ENCODE results near the gene TRAF7. TPM values are rescaled to one million over a fixed set of nuclear protein-coding genes. Genes with fewer than 3 reads are reported as not detected.
A peak's percentile ranks its signal among the peaks of the same experiment; 100 is the strongest.
"Not testable (repeated sequence)": the region's sequence is repeated elsewhere in the genome, so short reads cannot be mapped to it uniquely, and the experiment has no call there.

Gene TRAF7
- total RNA-seq, 4 donors from 2014 or later = 42.6 to 64.5 (median 54.3) TPM

GRCh38 chr16:2135770-2136490 is 19.7 kb upstream of the TRAF7 start, which contains the start of gene PKD1:
Gene PKD1, minus strand, starts transcription at chr16:2135898. Its CDS starts 209 bp downstream, at chr16:2135689.
- H3K36me3 ChIP-seq; H3K9me3 ChIP-seq; H3K27me3 ChIP-seq; DNase-seq (ENCODE audit: extremely low spot score); intact Hi-C loops (cut with DNase I): not testable (repeated sequence)
- peaks cover 12 to 42% (median 37%) of the 10 kb centered on the region in 4 donors for H3K4me1 ChIP-seq
- peak within 1 kb of the TSS; percentile 58 to 71 (median 64) for H3K4me3 ChIP-seq
- H3K27ac ChIP-seq (replicated peaks in 1 of 4) = peak within 1 kb of the TSS; percentile 86 to 91 (median 86)
- TF ChIP-seq POLR2AphosphoS5 (IDR thresholded peaks at IDR 0.05) = peak; percentile 62 to 85
- WGBS = under 1% methylated on average over 14 of the region's 81 CpGs

- Histone ChIP-seq H3K9me3 (no peaks in the 10 kb centered on the region), H3K27me3 (no peaks in the 10 kb centered on the region), H3K27ac (replicated peaks in 1 of 4) (no peak overlapping the region), H3K4me3 (no peak overlapping the region), H3K36me3 (no peaks in the 10 kb centered on the region), H3K4me1 (peaks cover 13 to 18% (median 15%) of the 10 kb centered on the region in 4 donors)
- WGBS = 80% methylated on average over 24 of the region's 31 CpGs
- intact Hi-C loops (cut with DNase I) = loop anchor here (1.0 kb wide), 1 partner anchor 121 kb away; no protein-coding TSS in a partner anchor
- TF ChIP-seq, protein P1, sequence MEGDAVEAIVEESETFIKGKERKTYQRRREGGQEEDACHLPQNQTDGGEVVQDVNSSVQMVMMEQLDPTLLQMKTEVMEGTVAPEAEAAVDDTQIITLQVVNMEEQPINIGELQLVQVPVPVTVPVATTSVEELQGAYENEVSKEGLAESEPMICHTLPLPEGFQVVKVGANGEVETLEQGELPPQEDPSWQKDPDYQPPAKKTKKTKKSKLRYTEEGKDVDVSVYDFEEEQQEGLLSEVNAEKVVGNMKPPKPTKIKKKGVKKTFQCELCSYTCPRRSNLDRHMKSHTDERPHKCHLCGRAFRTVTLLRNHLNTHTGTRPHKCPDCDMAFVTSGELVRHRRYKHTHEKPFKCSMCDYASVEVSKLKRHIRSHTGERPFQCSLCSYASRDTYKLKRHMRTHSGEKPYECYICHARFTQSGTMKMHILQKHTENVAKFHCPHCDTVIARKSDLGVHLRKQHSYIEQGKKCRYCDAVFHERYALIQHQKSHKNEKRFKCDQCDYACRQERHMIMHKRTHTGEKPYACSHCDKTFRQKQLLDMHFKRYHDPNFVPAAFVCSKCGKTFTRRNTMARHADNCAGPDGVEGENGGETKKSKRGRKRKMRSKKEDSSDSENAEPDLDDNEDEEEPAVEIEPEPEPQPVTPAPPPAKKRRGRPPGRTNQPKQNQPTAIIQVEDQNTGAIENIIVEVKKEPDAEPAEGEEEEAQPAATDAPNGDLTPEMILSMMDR (IDR thresholded peaks at IDR 0.05) = no peak
- no peak for TF ChIP-seq POLR2A (IDR thresholded peaks at IDR 0.05; ENCODE audit: low read depth)
- TF ChIP-seq EP300 (IDR thresholded peaks at IDR 0.05) = no peak
- TF ChIP-seq POLR2AphosphoS5 (IDR thresholded peaks at IDR 0.05) = no peak
- DNase-seq (ENCODE audit: extremely low spot score) = no peak
Measured at GRCh38 chr16:2142942-2143877, 12.4 kb upstream of the TRAF7 start.

GRCh38 chr16:2143878-2144485 is 11.6 kb upstream of the TRAF7 start:
- Histone ChIP-seq H3K27me3 (no peaks in the 10 kb centered on the region), H3K9me3 (no peaks in the 10 kb centered on the region), H3K27ac (replicated peaks in 1 of 4) (no peak overlapping the region), H3K4me3 (no peak overlapping the region), H3K4me1 (peaks cover 18 to 25% (median 22%) of the 10 kb centered on the region in 4 donors), H3K36me3 (no peaks in the 10 kb centered on the region)
- intact Hi-C loops (cut with DNase I) = loop anchor here (1.0 kb wide), 1 partner anchor 122 kb away; no protein-coding TSS in a partner anchor
- WGBS = 87% methylated on average over 11 of the region's 17 CpGs
- TF ChIP-seq POLR2AphosphoS5 (IDR thresholded peaks at IDR 0.05) = no peak
- TF ChIP-seq EP300 (IDR thresholded peaks at IDR 0.05) = no peak
- TF ChIP-seq, protein P1 (IDR thresholded peaks at IDR 0.05) = no peak
- no peak for TF ChIP-seq POLR2A (IDR thresholded peaks at IDR 0.05; ENCODE audit: low read depth)
- DNase-seq (ENCODE audit: extremely low spot score) = no peak

DNA sequence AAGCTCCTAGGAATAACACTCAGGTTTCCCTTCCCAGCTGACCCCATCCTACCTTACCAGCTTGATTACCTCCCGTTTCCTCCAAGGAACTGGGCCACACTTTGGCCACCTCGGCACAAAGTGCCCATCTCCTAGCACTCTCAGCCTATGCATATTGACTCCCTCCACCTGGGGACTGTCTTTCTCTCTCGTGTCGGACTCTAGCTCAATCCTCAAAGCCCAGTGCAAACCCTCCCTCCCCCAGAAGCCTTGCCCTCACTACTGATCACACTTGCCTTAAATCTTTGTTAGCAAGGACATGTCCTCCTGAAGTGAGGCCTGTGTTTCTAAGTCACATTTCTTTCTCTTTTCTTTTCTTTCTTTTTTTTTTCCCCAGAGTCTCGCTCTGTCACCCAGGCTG is 9.7 kb upstream of the TRAF7 start:
- no peak for DNase-seq (ENCODE audit: extremely low spot score)
- peaks cover 27 to 34% (median 33%) of the 10 kb centered on the region in 4 donors for H3K4me1 ChIP-seq
- H3K9me3 ChIP-seq = no peaks in the 10 kb centered on the region
- no peaks in the 10 kb centered on the region for H3K27me3 ChIP-seq
- H3K4me3 ChIP-seq = no peak overlapping the region
- H3K27ac ChIP-seq (replicated peaks in 1 of 4) = no peak overlapping the region
- TF ChIP-seq POLR2AphosphoS5 (IDR thresholded peaks at IDR 0.05) (no peak), POLR2A (IDR thresholded peaks at IDR 0.05; ENCODE audit: low read depth) (no peak), EP300 (IDR thresholded peaks at IDR 0.05) (no peak)
- TF ChIP-seq, protein P1 (IDR thresholded peaks at IDR 0.05) = no peak
- H3K36me3 ChIP-seq = no peaks in the 10 kb centered on the region
- WGBS = 84% methylated on average over 5 of the region's 5 CpGs
- intact Hi-C loops (cut with DNase I) = no loop called here
